ENCODE data around the gene LRRFIP2.

Gene LRRFIP2

DNA sequence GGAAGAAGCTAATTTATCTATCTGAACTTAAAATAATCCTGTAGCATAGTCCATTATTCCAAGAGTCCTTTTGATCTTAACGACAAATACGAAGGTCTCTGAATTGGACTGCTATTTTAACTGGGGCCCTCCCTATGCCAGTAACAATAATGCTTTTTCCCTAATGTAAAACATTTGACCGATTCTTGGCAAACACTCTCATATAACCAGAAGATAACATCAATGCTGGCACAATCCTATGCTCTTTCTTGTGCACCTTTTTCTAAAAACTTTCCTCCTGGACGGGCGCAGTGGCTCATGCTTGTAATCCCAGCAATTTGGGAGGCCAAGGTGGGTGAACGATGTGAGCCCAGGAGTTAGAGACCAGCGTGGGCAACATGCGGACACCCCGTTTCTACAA lies 3.9 kb downstream of the LRRFIP2 start:
- H3K27me3 ChIP-seq (replicated peaks; ENCODE audit: insufficient read depth, low read length), result no peaks in the 10 kb centered on the region
- no peak overlapping the region for H2AFZ ChIP-seq (ENCODE audit: low read length)
- H3K4me2 ChIP-seq (ENCODE audit: low read depth, low read length), result no peak overlapping the region
- TF ChIP-seq EZH2 (optimal IDR thresholded peaks at IDR 0.05; ENCODE audit: low read depth, low read length) (no peak), EZH2phosphoT487 (IDR thresholded peaks at IDR 0.05; ENCODE audit: low read length) (no peak)
- TF ChIP-seq, protein P1, sequence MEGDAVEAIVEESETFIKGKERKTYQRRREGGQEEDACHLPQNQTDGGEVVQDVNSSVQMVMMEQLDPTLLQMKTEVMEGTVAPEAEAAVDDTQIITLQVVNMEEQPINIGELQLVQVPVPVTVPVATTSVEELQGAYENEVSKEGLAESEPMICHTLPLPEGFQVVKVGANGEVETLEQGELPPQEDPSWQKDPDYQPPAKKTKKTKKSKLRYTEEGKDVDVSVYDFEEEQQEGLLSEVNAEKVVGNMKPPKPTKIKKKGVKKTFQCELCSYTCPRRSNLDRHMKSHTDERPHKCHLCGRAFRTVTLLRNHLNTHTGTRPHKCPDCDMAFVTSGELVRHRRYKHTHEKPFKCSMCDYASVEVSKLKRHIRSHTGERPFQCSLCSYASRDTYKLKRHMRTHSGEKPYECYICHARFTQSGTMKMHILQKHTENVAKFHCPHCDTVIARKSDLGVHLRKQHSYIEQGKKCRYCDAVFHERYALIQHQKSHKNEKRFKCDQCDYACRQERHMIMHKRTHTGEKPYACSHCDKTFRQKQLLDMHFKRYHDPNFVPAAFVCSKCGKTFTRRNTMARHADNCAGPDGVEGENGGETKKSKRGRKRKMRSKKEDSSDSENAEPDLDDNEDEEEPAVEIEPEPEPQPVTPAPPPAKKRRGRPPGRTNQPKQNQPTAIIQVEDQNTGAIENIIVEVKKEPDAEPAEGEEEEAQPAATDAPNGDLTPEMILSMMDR (IDR thresholded peaks at IDR 0.05; ENCODE audit: low read length), result no peak
- no peak overlapping the region for H3K4me3 ChIP-seq (ENCODE audit: low read length)
- H3K36me3 ChIP-seq (replicated peaks; ENCODE audit: insufficient read depth, low read length), result no peaks in the 10 kb centered on the region; the same call in 1 of the 2 replicates
- H3K9ac ChIP-seq (ENCODE audit: low read length), result no peak overlapping the region
- H3K9me3 ChIP-seq (replicated peaks; ENCODE audit: insufficient read depth, low read length), result no peaks in the 10 kb centered on the region
- peaks cover 7% of the 10 kb centered on the region for H3K4me1 ChIP-seq (ENCODE audit: low read length)
- H3F3A ChIP-seq (ENCODE audit: insufficient read depth, low read length), result no peaks in the 10 kb centered on the region
- H3K9me2 ChIP-seq (replicated peaks; ENCODE audit: insufficient read depth, low read length), result no peaks in the 10 kb centered on the region
- H3K79me2 ChIP-seq (ENCODE audit: low read length), result peaks cover 39% of the 10 kb centered on the region
- no peak overlapping the region for H3K27ac ChIP-seq (ENCODE audit: low read length)
- no peaks in the 10 kb centered on the region for H4K20me1 ChIP-seq (ENCODE audit: insufficient read depth, low read length)
- no peak for DNase-seq

- Histone ChIP-seq H3K4me1 (ENCODE audit: low read length) (peaks cover 7% of the 10 kb centered on the region), H3K4me2 (ENCODE audit: low read depth, low read length) (no peak overlapping the region), H3F3A (ENCODE audit: insufficient read depth, low read length) (no peaks in the 10 kb centered on the region), H3K36me3 (replicated peaks; ENCODE audit: insufficient read depth, low read length) (no peaks in the 10 kb centered on the region; the same call in 1 of the 2 replicates), H3K9ac (ENCODE audit: low read length) (no peak overlapping the region), H3K9me3 (replicated peaks; ENCODE audit: insufficient read depth, low read length) (no peaks in the 10 kb centered on the region), H3K27me3 (replicated peaks; ENCODE audit: insufficient read depth, low read length) (no peaks in the 10 kb centered on the region), H3K27ac (ENCODE audit: low read length) (no peak overlapping the region), H3K4me3 (ENCODE audit: low read length) (no peak overlapping the region), H3K79me2 (ENCODE audit: low read length) (peaks cover 34% of the 10 kb centered on the region), H2AFZ (ENCODE audit: low read length) (no peak overlapping the region), H4K20me1 (ENCODE audit: insufficient read depth, low read length) (no peaks in the 10 kb centered on the region), H3K9me2 (replicated peaks; ENCODE audit: insufficient read depth, low read length) (no peaks in the 10 kb centered on the region)
- no peak for TF ChIP-seq EZH2 (optimal IDR thresholded peaks at IDR 0.05; ENCODE audit: low read depth, low read length)
- TF ChIP-seq, protein P1 (IDR thresholded peaks at IDR 0.05; ENCODE audit: low read length), result no peak
- TF ChIP-seq EZH2phosphoT487 (IDR thresholded peaks at IDR 0.05; ENCODE audit: low read length), result no peak
- DNase-seq, result no peak
Measured at GRCh38 chr3:37170060-37170459, 4.3 kb downstream of the LRRFIP2 start.

DNA sequence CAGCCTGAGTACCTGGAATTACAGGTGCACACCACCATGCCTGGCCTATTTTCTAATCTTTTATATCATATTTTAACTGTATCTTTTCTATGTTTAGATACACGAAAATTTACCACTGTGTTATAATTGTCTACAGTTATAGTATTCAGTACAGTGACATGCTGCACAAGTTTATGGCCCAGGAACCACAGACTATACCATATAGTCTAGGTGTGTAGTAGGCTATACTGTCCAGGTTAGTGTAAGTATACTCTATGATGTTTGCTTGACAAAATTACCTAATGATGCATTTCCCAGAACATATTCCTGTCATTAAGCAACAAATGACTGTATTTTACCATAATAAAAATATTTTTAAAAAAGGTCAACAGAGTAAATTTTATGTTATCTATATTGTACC lies 5.5 kb downstream of the LRRFIP2 start:
- Histone ChIP-seq H3K4me1 (ENCODE audit: low read length) (no peaks in the 10 kb centered on the region), H3F3A (ENCODE audit: insufficient read depth, low read length) (no peaks in the 10 kb centered on the region), H2AFZ (ENCODE audit: low read length) (no peak overlapping the region), H3K4me2 (ENCODE audit: low read depth, low read length) (no peak overlapping the region), H3K79me2 (ENCODE audit: low read length) (peaks cover 23% of the 10 kb centered on the region), H3K4me3 (ENCODE audit: low read length) (no peak overlapping the region), H4K20me1 (ENCODE audit: insufficient read depth, low read length) (no peaks in the 10 kb centered on the region), H3K9me3 (replicated peaks; ENCODE audit: insufficient read depth, low read length) (no peaks in the 10 kb centered on the region), H3K9ac (ENCODE audit: low read length) (no peak overlapping the region), H3K27ac (ENCODE audit: low read length) (no peak overlapping the region), H3K9me2 (replicated peaks; ENCODE audit: insufficient read depth, low read length) (no peaks in the 10 kb centered on the region), H3K36me3 (replicated peaks; ENCODE audit: insufficient read depth, low read length) (no peaks in the 10 kb centered on the region; the same call in 1 of the 2 replicates), H3K27me3 (replicated peaks; ENCODE audit: insufficient read depth, low read length) (no peaks in the 10 kb centered on the region)
- TF ChIP-seq, protein P1 (IDR thresholded peaks at IDR 0.05; ENCODE audit: low read length), result no peak
- no peak for TF ChIP-seq EZH2phosphoT487 (IDR thresholded peaks at IDR 0.05; ENCODE audit: low read length)
- TF ChIP-seq EZH2 (optimal IDR thresholded peaks at IDR 0.05; ENCODE audit: low read depth, low read length), result no peak
- DNase-seq, result no peak

All from MM.1S (cell line).